Panc1 (cell line): ENCODE results near the gene NAPA. TPM values are rescaled to one million over a fixed set of nuclear protein-coding genes. Genes with fewer than 3 reads are reported as not detected.
"Not testable (repeated sequence)": the region's sequence is repeated elsewhere in the genome, so short reads cannot be mapped to it uniquely, and the experiment has no call there.

ENCODE experiments used
- ATAC-seq: fragments of 200-7000 bp; cut with Tn5 transposase; 2 replicates; pipeline ENCODE4 v1.9.1; 2020; ENCODE audit warnings: mild to moderate bottlenecking, moderate library complexity
- BruUV-seq: library from RNA; stranded (reverse); fragments of 400-500 nt; replicated peaks from 2 replicates; lab custom pipeline; 2021; lab: Mats Ljungman, UMichigan
- CTCF ChIA-PET: fragments of 300-600 bp; sonication (Branson Sonifier 250); formaldehyde crosslinking; loops from one replicate; lab custom pipeline; 2022; ENCODE audit warnings: antibody characterized with exemption; lab: Charles Lee
- POLR2A ChIA-PET: fragments of 300-600 bp; sonication (Branson Sonifier 250); formaldehyde crosslinking; loops from one replicate; lab custom pipeline; 2022; ENCODE audit warnings: antibody characterized with exemption; lab: Charles Lee
- DNase-seq: peaks from one replicate; pipeline ENCODE4 v3.0.0-alpha.2; 2010; ENCODE audit warnings: low read depth, low spot score
- H3K27ac ChIP-seq: 2 replicates; pipeline ENCODE4 v1.5.1; 2011; ENCODE audit warnings: mild to moderate bottlenecking, low read length, inconsistent platforms
- H3K27me3 ChIP-seq: fragments of 200-500 bp; sonication (Bioruptor generic); 2 replicates; pipeline ENCODE4 v1.6.0; 2014; ENCODE audit warnings: low read length, inconsistent platforms; ENCODE audit not compliant: control insufficient read depth, insufficient read depth
- H3K36me3 ChIP-seq: fragments of 200-500 bp; sonication (Bioruptor generic); 2 replicates; pipeline ENCODE4 v1.5.1; 2014; ENCODE audit warnings: inconsistent platforms, mild to moderate bottlenecking, low read length, moderate library complexity; ENCODE audit not compliant: control insufficient read depth, insufficient read depth
- H3K4me1 ChIP-seq: 2 replicates; pipeline ENCODE4 v1.5.1; 2011; ENCODE audit warnings: inconsistent platforms, mild to moderate bottlenecking, low read length, moderate library complexity; ENCODE audit not compliant: control insufficient read depth, insufficient read depth
- H3K4me3 ChIP-seq, 2 experiments: 2 replicates each; pipeline ENCODE4 v1.5.1; 2011 to 2012; ENCODE audit warnings: low read depth in 2 of 2, low read length in 2 of 2, mild to moderate bottlenecking in 2 of 2, inconsistent platforms in 1 of 2, moderate library complexity in 1 of 2
- H3K9me3 ChIP-seq: fragments of 200-500 bp; sonication (Bioruptor generic); 2 replicates; pipeline ENCODE4 v1.5.1; 2014; ENCODE audit warnings: low read depth, mild to moderate bottlenecking, inconsistent platforms, low read length, moderate library complexity; ENCODE audit not compliant: control insufficient read depth, insufficient read depth
- CTCF ChIP-seq: fragments of 450-650 bp; IDR thresholded peaks from 2 replicates; pipeline ENCODE4 v1.5.1; 2017; ENCODE audit warnings: mild to moderate bottlenecking
- POLR2AphosphoS5 ChIP-seq: IDR thresholded peaks from 2 replicates; pipeline ENCODE4 v1.6.1; 2012; ENCODE audit warnings: mild to moderate bottlenecking, low read depth, low read length, moderate library complexity
- REST ChIP-seq, 2 experiments: IDR thresholded peaks; 2 replicates each; pipeline ENCODE4 v1.6.1; 2011 to 2012; ENCODE audit warnings: low read depth in 2 of 2, control low read depth in 1 of 2, low read length in 1 of 2, mild to moderate bottlenecking in 1 of 2, moderate library complexity in 1 of 2; ENCODE audit not compliant: insufficient read depth in 1 of 2
- SIN3A ChIP-seq: IDR thresholded peaks from 2 replicates; pipeline ENCODE4 v1.6.1; 2012; ENCODE audit warnings: low read depth, mild to moderate bottlenecking, low read length, moderate library complexity, borderline replicate concordance; ENCODE audit not compliant: insufficient read depth
- TCF7L2 ChIP-seq: IDR thresholded peaks from 2 replicates; pipeline ENCODE4 v1.6.1; 2011; ENCODE audit warnings: mild to moderate bottlenecking, low read depth, low read length, inconsistent platforms
- in situ Hi-C: cut with HindIII; loops from 2 replicates; pipeline ENCODE4 v1.10.0; 2016; ENCODE audit warnings: low sequenced_read_pairs, low pct_unique_long_range_greater_than_20kb
- intact Hi-C: fragments of 100-400 bp; cut with micrococcal nuclease; formaldehyde crosslinking; loops from one replicate; pipeline ENCODE4 v1.10.0; 2022; ENCODE audit not compliant: unreplicated experiment
- total RNA-seq: library from RNA; stranded (reverse); gene quantifications from one replicate; pipeline ENCODE4 v1.2.1, GENCODE V29; 2021; ENCODE audit not compliant: unreplicated experiment

The NAPA gene
- total RNA-seq, 1 experiment from 2014 or later = 71.0 TPM

GRCh38 chr19:47486900-47487299 lies 28.0 kb downstream of the NAPA start:
- Histone ChIP-seq H3K27me3 (no peaks in the 10 kb centered on the region), H3K27ac (no peak overlapping the region), H3K36me3 (no peaks in the 10 kb centered on the region; the same call in 1 of the 2 replicates), H3K9me3 (no peaks in the 10 kb centered on the region), H3K4me3 (no peak overlapping the region), H3K4me1 (peaks cover 5% of the 10 kb centered on the region)
- TF ChIP-seq POLR2AphosphoS5 = no peak
- TF ChIP-seq CTCF = no peak
- no peak for TF ChIP-seq SIN3A
- TF ChIP-seq REST (IDR thresholded peaks at IDR 0.05; ENCODE audit: insufficient read depth in 1 of 2, low read depth in 2 of 2, low read length in 1 of 2) = no peak
- TF ChIP-seq TCF7L2 = no peak
- no TSS peak for BruUV-seq
- intact Hi-C loops (no loop called here), in situ Hi-C loops (no loop called here)
- no peak for ATAC-seq
- ChIA-PET CTCF (no interaction called here), POLR2A (no interaction called here)
- no peak for DNase-seq

DNA sequence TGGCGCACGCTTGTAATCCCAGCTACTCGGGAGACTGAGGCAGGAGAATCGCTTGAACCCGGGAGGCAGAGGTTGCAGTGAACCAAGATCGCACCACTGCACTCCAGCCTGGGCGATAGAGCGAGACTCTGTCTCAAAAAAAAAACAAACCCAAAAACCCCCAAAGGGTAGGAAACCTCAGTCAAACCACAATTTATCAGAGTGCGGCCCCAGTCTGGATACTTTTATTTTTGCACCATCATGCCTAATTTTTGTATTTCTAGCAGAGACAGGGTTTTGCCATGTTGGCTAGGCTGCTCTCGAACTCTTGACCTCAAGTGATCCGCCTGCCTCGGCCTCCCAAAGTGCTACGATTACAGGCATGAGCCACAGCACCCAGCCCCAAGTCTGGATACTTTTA lies 28.6 kb downstream of the NAPA start:
- H3K36me3 ChIP-seq, in situ Hi-C loops, POLR2A ChIA-PET, intact Hi-C loops, BruUV-seq, CTCF ChIA-PET, H3K27me3 ChIP-seq, H3K27ac ChIP-seq, DNase-seq, H3K4me3 ChIP-seq, ATAC-seq, H3K9me3 ChIP-seq, H3K4me1 ChIP-seq: not testable (repeated sequence)

GRCh38 chr19:47485210-47485609 lies 29.7 kb downstream of the NAPA start:
- Histone ChIP-seq H3K4me1 (peaks cover 5% of the 10 kb centered on the region; the same call in 1 of the 2 replicates), H3K27ac (0 out of 2 replicates have a peak overlapping the region, but pooled peaks have one; percentile 17), H3K9me3 (no peaks in the 10 kb centered on the region), H3K27me3 (no peaks in the 10 kb centered on the region), H3K4me3 (peak overlapping the region in 1 of 2 experiments; percentile 63; a peak in 2 of 4 replicates), H3K36me3 (no peaks in the 10 kb centered on the region; the same call in 1 of the 2 replicates)
- no peak for DNase-seq
- intact Hi-C loops (no loop called here), in situ Hi-C loops (no loop called here)
- POLR2A ChIA-PET = no interaction called here
- no TSS peak for BruUV-seq
- TF ChIP-seq TCF7L2 = no peak
- TF ChIP-seq CTCF = no peak
- no peak for TF ChIP-seq POLR2AphosphoS5
- no peak for TF ChIP-seq SIN3A
- no peak for TF ChIP-seq REST (IDR thresholded peaks at IDR 0.05; ENCODE audit: insufficient read depth in 1 of 2, low read depth in 2 of 2, low read length in 1 of 2)
- CTCF ChIA-PET = interaction anchor here (0.6 to 1.1 kb wide), 2 partner anchors 48 to 58 kb away, joined by 3 to 5 read pairs; no protein-coding TSS in a partner anchor
- no peak for ATAC-seq
